ENCODE measurements around the gene PARD3B. TPM values are rescaled to one million over a fixed set of nuclear protein-coding genes. Genes with fewer than 3 reads are reported as not detected.

PARD3B gene
- total and polyA plus RNA-seq, 10 of the 15 experiments (the other 5 are each of a cell fraction or from before 2014, with no cell fraction given), result 0.01 to 0.54 (median 0.07) TPM; not detected in 7

- BruUV-seq (replicated peaks), result no TSS peak
- ATAC-seq (no peak), DNase-seq (ENCODE audit: low read depth, low spot score) (no peak), FAIRE-seq (no peak)
- intact Hi-C loops (cut with micrococcal nuclease; ENCODE audit: unreplicated experiment), result no loop called here
- no peak overlapping the region for H2AFZ ChIP-seq (ENCODE audit: control insufficient read depth, low read depth, low read length)
- no peaks in the 10 kb centered on the region for H4K20me1 ChIP-seq (ENCODE audit: control insufficient read depth, insufficient read depth)
- H3K27ac ChIP-seq (ENCODE audit: control insufficient read depth, insufficient read depth), result no peak overlapping the region
- no peak overlapping the region for H3K9ac ChIP-seq (ENCODE audit: control insufficient read depth, insufficient read depth, low read length)
- no peaks in the 10 kb centered on the region for H3K36me3 ChIP-seq (ENCODE audit: control insufficient read depth in 2 of 2, insufficient read depth in 2 of 2, low read length in 1 of 2)
- H3K4me1 ChIP-seq (ENCODE audit: control insufficient read depth, insufficient read depth, low read length), result no peaks in the 10 kb centered on the region
- RAD21 ChIA-PET (ENCODE audit: unreplicated experiment), result no interaction called here
- POLR2A ChIA-PET, result no interaction called here
- SMC1A ChIA-PET (ENCODE audit: uncharacterized antibody, unreplicated experiment), result no interaction called here
- H3K27me3 ChIP-seq (replicated peaks in 1 of 2; ENCODE audit: control insufficient read depth in 2 of 2, insufficient read depth in 2 of 2, low read length in 1 of 2), result no peaks in the 10 kb centered on the region
- H3K9me3 ChIP-seq (replicated peaks; ENCODE audit: control insufficient read depth, insufficient read depth, low read length), result no peaks in the 10 kb centered on the region
- TF ChIP-seq SMARCA5 (IDR thresholded peaks at IDR 0.05) (no peak), TCF3 (IDR thresholded peaks at IDR 0.05; ENCODE audit: borderline replicate concordance, insufficient read depth, low read depth, low read length) (no peak), CREB1 (IDR thresholded peaks at IDR 0.05; ENCODE audit: low read depth) (no peak), RAD21 (IDR thresholded peaks at IDR 0.05; ENCODE audit: insufficient read depth, low read depth, low read length) (no peak), ATF3 (IDR thresholded peaks at IDR 0.05; ENCODE audit: borderline replicate concordance, extremely low read depth, low read depth, low read length) (no peak), DPF2 (IDR thresholded peaks at IDR 0.05) (no peak), ZNF274 (IDR thresholded peaks at IDR 0.05; ENCODE audit: insufficient read depth, insufficient read length) (no peak), BCLAF1 (IDR thresholded peaks at IDR 0.05) (no peak), HCFC1 (IDR thresholded peaks at IDR 0.05; ENCODE audit: low read length) (no peak), PAX5 (IDR thresholded peaks at IDR 0.05; ENCODE audit: borderline replicate concordance, low read depth, low read length) (no peak), SREBF2 (IDR thresholded peaks at IDR 0.05; ENCODE audit: low read length) (no peak), NR2F1 (conservative IDR thresholded peaks at IDR 0.05) (no peak), HDAC6 (IDR thresholded peaks at IDR 0.05; ENCODE audit: unreplicated experiment) (no peak), CBX5 (IDR thresholded peaks at IDR 0.05; ENCODE audit: low read depth) (no peak), WRNIP1 (IDR thresholded peaks at IDR 0.05; ENCODE audit: borderline replicate concordance, low read depth, low read length) (no peak), ZSCAN29 (IDR thresholded peaks at IDR 0.05) (no peak)
- 13% methylated on average over 4 of the region's 4 CpGs for WGBS (ENCODE audit: insufficient coverage, insufficient replicate concordance, low lambda C conversion rate, missing lambda C conversion rate)
- no peak overlapping the region for H3K4me2 ChIP-seq (ENCODE audit: control insufficient read depth, insufficient read depth)
- H3K79me2 ChIP-seq (ENCODE audit: control insufficient read depth, insufficient read depth, low read length), result no peaks in the 10 kb centered on the region
- in situ Hi-C loops (cut with MboI), result no loop called here
- CTCF ChIA-PET, result no interaction called here
- no peak overlapping the region for H3K4me3 ChIP-seq
These were observed 36.7 kb downstream of the PARD3B start for GRCh38 chr2:204581946-204582345.
